HCT116 (cell line): Measurements from ENCODE around the gene WFDC12. TPM values are rescaled to one million over a fixed set of nuclear protein-coding genes. Genes with fewer than 3 reads are reported as not detected.

Source experiments
- ATAC-seq: fragments of 200-7000 bp; cut with Tn5 transposase; 2 replicates; pipeline ENCODE4 v1.9.1; 2020; ENCODE audit warnings: mild to moderate bottlenecking, moderate library complexity
- BruUV-seq: library from RNA; stranded (reverse); fragments of 400-500 nt; replicated peaks from 2 replicates; lab custom pipeline; 2021; lab: Mats Ljungman, UMichigan
- CTCF ChIA-PET: fragments of 300-600 bp; sonication (Branson Sonifier 250); formaldehyde crosslinking; loops from one replicate; lab custom pipeline; 2021; ENCODE audit warnings: antibody characterized with exemption; lab: Charles Lee
- POLR2A ChIA-PET: fragments of 300-600, 350-600 bp; sonication (Branson Sonifier 250); formaldehyde crosslinking; loops from one replicate; lab custom pipeline; 2021; ENCODE audit warnings: antibody characterized with exemption; lab: Charles Lee
- RAD21 ChIA-PET, 2 experiments: fragments of 300-600 bp; sonication (Branson Sonifier 250); formaldehyde crosslinking; loops; one replicate each; lab custom pipeline; 2023; ENCODE audit warnings: low total read pairs in 2 of 2; ENCODE audit not compliant: uncharacterized antibody in 2 of 2, unreplicated experiment in 2 of 2, low non-redundant PET in 1 of 2; lab: Charles Lee
- DNase-seq: peaks from one replicate; pipeline ENCODE4 v3.0.0-alpha.2; 2010; ENCODE audit warnings: low read depth, low spot score
- H2AFZ ChIP-seq: fragments of 200-600 bp; shearing (Covaris generic), sonication (generic); 2 replicates; pipeline ENCODE4 v1.6.1; 2017; ENCODE audit warnings: low read depth, mixed run types, mixed read lengths, antibody characterized with exemption, low read length; ENCODE audit not compliant: poor library complexity, severe bottlenecking
- H3K27ac ChIP-seq: 2 replicates; pipeline ENCODE4 v1.5.1; 2012; ENCODE audit warnings: low read depth, low read length
- H3K27me3 ChIP-seq: fragments of 200-600 bp; sonication (generic); 2 replicates; pipeline ENCODE4 v1.6.1; 2016; ENCODE audit warnings: mixed run types, low read length, mixed read lengths; ENCODE audit not compliant: insufficient read depth
- H3K36me3 ChIP-seq, 2 experiments: fragments of 200-500 bp in 1 of 2; fragments of 200-600 bp in 1 of 2; sonication (Bioruptor generic) in 1 of 2; sonication (generic) in 1 of 2; 2 replicates each; pipeline versions ENCODE4 v1.5.1 to v1.6.1; 2014 to 2016; ENCODE audit warnings: low read length in 2 of 2, inconsistent platforms in 1 of 2, mixed read lengths in 1 of 2, mixed run types in 1 of 2; ENCODE audit not compliant: insufficient read depth in 2 of 2, control insufficient read depth in 1 of 2
- H3K4me1 ChIP-seq, 2 experiments: fragments of 200-600 bp in 1 of 2; sonication (generic) in 1 of 2; 2 replicates each; pipeline versions ENCODE4 v1.5.1 to v1.6.1; 2012 to 2017; ENCODE audit warnings: low read length in 2 of 2, inconsistent platforms in 1 of 2, mild to moderate bottlenecking in 1 of 2, mixed read lengths in 1 of 2, mixed run types in 1 of 2, moderate library complexity in 1 of 2; ENCODE audit not compliant: insufficient read depth in 2 of 2, control insufficient read depth in 1 of 2
- H3K4me2 ChIP-seq: fragments of 200-600 bp; sonication (generic); 2 replicates; pipeline ENCODE4 v1.6.1; 2017; ENCODE audit warnings: mixed run types, low read length, mixed read lengths
- H3K4me3 ChIP-seq, 2 experiments: fragments of 200-600 bp in 1 of 2; sonication (generic) in 1 of 2; replicated peaks in 1 of 2; 2 replicates each; pipeline ENCODE4 v1.5.1; 2011 to 2016; ENCODE audit warnings: low read length in 2 of 2, control low read depth in 1 of 2, low read depth in 1 of 2, mild to moderate bottlenecking in 1 of 2, mixed read lengths in 1 of 2, mixed run types in 1 of 2
- H3K79me2 ChIP-seq: fragments of 200-600 bp; sonication (generic); 2 replicates; pipeline ENCODE4 v1.6.1; 2017; ENCODE audit warnings: mild to moderate bottlenecking, mixed run types, low read length, moderate library complexity, mixed read lengths; ENCODE audit not compliant: insufficient read depth
- H3K9ac ChIP-seq: fragments of 200-600 bp; sonication (generic); 2 replicates; pipeline ENCODE4 v1.6.1; 2016; ENCODE audit warnings: low read length, mixed read lengths
- H3K9me2 ChIP-seq: fragments of 200-600 bp; sonication (generic), shearing (Covaris generic); 2 replicates; pipeline ENCODE4 v1.6.1; 2017; ENCODE audit warnings: mixed run types, mild to moderate bottlenecking, moderate library complexity; ENCODE audit not compliant: insufficient read depth
- H3K9me3 ChIP-seq, 2 experiments: fragments of 200-500 bp in 1 of 2; fragments of 200-600 bp in 1 of 2; sonication (Bioruptor generic) in 1 of 2; sonication (generic) in 1 of 2; 2 replicates each; pipeline ENCODE4 v1.6.1; 2014 to 2017; ENCODE audit warnings: low read length in 2 of 2, mixed read lengths in 2 of 2, inconsistent platforms in 1 of 2, low read depth in 1 of 2, mild to moderate bottlenecking in 1 of 2, mixed run types in 1 of 2, moderate library complexity in 1 of 2; ENCODE audit not compliant: control insufficient read depth in 1 of 2, insufficient read depth in 1 of 2
- H4K20me1 ChIP-seq: fragments of 200-600 bp; sonication (generic), shearing (Covaris generic); 2 replicates; pipeline ENCODE4 v1.6.1; 2017; ENCODE audit warnings: mixed run types, mild to moderate bottlenecking, moderate library complexity; ENCODE audit not compliant: insufficient read depth
- CTCF ChIP-seq, 3 experiments: fragments of 200-600 bp in 1 of 3; sonication (generic) in 1 of 3; IDR thresholded peaks in 2 of 3; conservative IDR thresholded peaks in 1 of 3; 2 replicates each; pipeline ENCODE4 v1.5.1; 2012 to 2017; ENCODE audit warnings: low read depth in 2 of 3, low read length in 2 of 3, antibody characterized with exemption in 1 of 3, borderline replicate concordance in 1 of 3, control low read depth in 1 of 3, mild to moderate bottlenecking in 1 of 3, mixed read lengths in 1 of 3, mixed run types in 1 of 3, moderate library complexity in 1 of 3; ENCODE audit not compliant: insufficient read depth in 1 of 3
- EGR1 ChIP-seq: IDR thresholded peaks from 2 replicates; pipeline ENCODE4 v1.6.1; 2012; ENCODE audit warnings: low read depth
- JUND ChIP-seq: IDR thresholded peaks from 2 replicates; pipeline ENCODE4 v1.6.1; 2012
- MAX ChIP-seq: IDR thresholded peaks from 2 replicates; pipeline ENCODE4 v1.6.1; 2012
- POLR2A ChIP-seq: IDR thresholded peaks from 2 replicates; pipeline ENCODE4 v1.7.0; 2011; ENCODE audit warnings: borderline replicate concordance; ENCODE audit not compliant: insufficient read depth, insufficient read length; ENCODE audit errors: extremely low read depth
- POLR2AphosphoS5 ChIP-seq: IDR thresholded peaks from 2 replicates; pipeline ENCODE4 v1.6.1; 2011; ENCODE audit warnings: mild to moderate bottlenecking, low read depth, low read length, moderate library complexity
- RAD21 ChIP-seq: IDR thresholded peaks from 2 replicates; pipeline ENCODE4 v1.6.1; 2012; ENCODE audit warnings: low read depth, mild to moderate bottlenecking
- REST ChIP-seq: IDR thresholded peaks from 2 replicates; pipeline ENCODE4 v1.6.1; 2012; ENCODE audit warnings: low read depth
- SIN3A ChIP-seq: IDR thresholded peaks from 2 replicates; pipeline ENCODE4 v1.6.1; 2012; ENCODE audit warnings: low read depth
- SP1 ChIP-seq: IDR thresholded peaks from 2 replicates; pipeline ENCODE4 v1.6.1; 2012; ENCODE audit warnings: low read depth
- SRF ChIP-seq: IDR thresholded peaks from 2 replicates; pipeline ENCODE4 v1.6.1; 2012; ENCODE audit warnings: low read depth
- YY1 ChIP-seq: IDR thresholded peaks from 2 replicates; pipeline ENCODE4 v1.6.1; 2011; ENCODE audit warnings: low read length, low read depth, moderate library complexity, mild to moderate bottlenecking; ENCODE audit not compliant: insufficient replicate concordance; ENCODE audit errors: extremely low read depth
- ZFX ChIP-seq: fragments of 450-650 bp; IDR thresholded peaks from 2 replicates; pipeline ENCODE4 v1.6.1; 2017
- ZNF274 ChIP-seq: fragments of 200-500 bp; sonication (Bioruptor generic); IDR thresholded peaks from 2 replicates; pipeline ENCODE4 v1.6.1; 2014; ENCODE audit warnings: mild to moderate bottlenecking, low read depth, low read length, inconsistent platforms
- intact Hi-C: fragments of 100-400 bp; cut with micrococcal nuclease; formaldehyde crosslinking; loops from 2 replicates; pipeline ENCODE4 v1.10.0; 2022
- total RNA-seq: library from RNA; stranded (reverse); gene quantifications from one replicate; pipeline ENCODE4 v1.2.1, GENCODE V29; 2021; ENCODE audit not compliant: unreplicated experiment
- TF ChIP-seq, protein P1 (sequence below): IDR thresholded peaks from 2 replicates; pipeline ENCODE4 v1.6.1; 2012

WFDC12 gene
- total RNA-seq, 1 experiment from 2014 or later = not detected

GRCh38 chr20:45085289-45085688 is 39.0 kb downstream of the WFDC12 start (continued):
- no peak for TF ChIP-seq POLR2AphosphoS5
- TF ChIP-seq REST = no peak

- ChIA-PET CTCF (interaction anchor here (1.9 kb wide), 1 partner anchor 39 kb away, joined by 4 read pairs; no protein-coding TSS in a partner anchor), RAD21 (no interaction called here), POLR2A (no interaction called here)
- no peaks in the 10 kb centered on the region for H3K4me1 ChIP-seq
- H3K9me2 ChIP-seq = no peaks in the 10 kb centered on the region
- H2AFZ ChIP-seq = no peak overlapping the region
- no peaks in the 10 kb centered on the region for H4K20me1 ChIP-seq
- no peak for ATAC-seq
- no peak overlapping the region for H3K4me3 ChIP-seq
- intact Hi-C loops = no loop called here
- H3K4me2 ChIP-seq = no peak overlapping the region
- H3K79me2 ChIP-seq = no peaks in the 10 kb centered on the region
- no peak overlapping the region for H3K27ac ChIP-seq
- H3K27me3 ChIP-seq = no peaks in the 10 kb centered on the region
- H3K36me3 ChIP-seq = peaks cover 3 to 10% of the 10 kb centered on the region in 2 experiments; a peak in 3 of 4 replicates
- no peak overlapping the region for H3K9ac ChIP-seq
- no peak for DNase-seq
- BruUV-seq = no TSS peak
- no peaks in the 10 kb centered on the region for H3K9me3 ChIP-seq
- no peak for TF ChIP-seq REST
- TF ChIP-seq ZFX = no peak
- TF ChIP-seq EGR1 = no peak
- TF ChIP-seq RAD21 = no peak
- TF ChIP-seq YY1 = no peak
- TF ChIP-seq SP1 = no peak
- TF ChIP-seq ZNF274 = no peak
- TF ChIP-seq SIN3A = no peak
- TF ChIP-seq JUND = no peak
- TF ChIP-seq MAX = no peak
- no peak for TF ChIP-seq POLR2AphosphoS5
- TF ChIP-seq CTCF (IDR thresholded peaks at IDR 0.05 in 2 of 3, conservative IDR thresholded peaks at IDR 0.05 in 1 of 3; ENCODE audit: borderline replicate concordance in 1 of 3, insufficient read depth in 1 of 3, low read depth in 2 of 3, low read length in 2 of 3) = no peak
- TF ChIP-seq POLR2A = no peak
- TF ChIP-seq, protein P1, sequence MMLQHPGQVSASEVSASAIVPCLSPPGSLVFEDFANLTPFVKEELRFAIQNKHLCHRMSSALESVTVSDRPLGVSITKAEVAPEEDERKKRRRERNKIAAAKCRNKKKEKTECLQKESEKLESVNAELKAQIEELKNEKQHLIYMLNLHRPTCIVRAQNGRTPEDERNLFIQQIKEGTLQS = no peak
- TF ChIP-seq SRF = no peak
These were observed 41.1 kb downstream of the WFDC12 start for GRCh38 chr20:45083127-45083526.
